Thoracic aorta (tissue), 2 donors: Measurements from ENCODE around the gene MAP1LC3B. TPM values are rescaled to one million over a fixed set of nuclear protein-coding genes. Genes with fewer than 3 reads are reported as not detected.

Experiments
- ATAC-seq: fragments of 150-250 bp; one replicate; pipeline ENCODE4 v1.8.0; 2017; ENCODE audit warnings: low read depth; ENCODE audit not compliant: insufficient number of reproducible peaks, low FRiP score
- DNase-seq: peaks from one replicate; pipeline ENCODE4 v3.0.0-alpha.2; 2020; ENCODE audit warnings: low spot score
- H3K27ac ChIP-seq, 2 donors: fragments of 200-600 bp; sonication (generic); 1 replicate in 1 of 2; 2 replicates in 1 of 2; pipeline ENCODE4 v1.5.1; 2016; ENCODE audit warnings: mild to moderate bottlenecking in 2 of 2, moderate library complexity in 2 of 2
- H3K27me3 ChIP-seq: fragments of 200-600 bp; sonication (generic); replicated peaks from 2 replicates; pipeline ENCODE4 v1.6.0; 2016; ENCODE audit warnings: mild to moderate bottlenecking; ENCODE audit not compliant: insufficient read depth
- H3K36me3 ChIP-seq: fragments of 200-600 bp; sonication (generic); one replicate; pipeline ENCODE4 v1.5.1; 2016
- H3K4me1 ChIP-seq, 2 donors: fragments of 200-600 bp; sonication (generic); 1 replicate in 1 of 2; 2 replicates in 1 of 2; pipeline versions ENCODE4 v1.5.1 to v1.6.0; 2016; ENCODE audit warnings: low read depth in 2 of 2, mild to moderate bottlenecking in 1 of 2; ENCODE audit not compliant: control insufficient read depth in 1 of 2
- H3K4me3 ChIP-seq: fragments of 200-600 bp; sonication (generic); 2 replicates; pipeline ENCODE4 v1.5.1; 2016; ENCODE audit warnings: mild to moderate bottlenecking
- H3K9me3 ChIP-seq: fragments of 200-600 bp; sonication (generic); 2 replicates; pipeline ENCODE4 v1.5.1; 2016
- total RNA-seq, 2 donors: library from RNA; depleted of rRNA; stranded (reverse); fragments of >200 nt; gene quantifications; one replicate each; pipeline versions ENCODE4 v1.1.0 to v1.2.3, GENCODE V29; 2016
- TF ChIP-seq, protein P1 (sequence below): fragments of 200-600 bp; sonication (generic); IDR thresholded peaks from one replicate; pipeline ENCODE4 v1.5.1; 2019; ENCODE audit warnings: antibody characterized with exemption

MAP1LC3B gene
- total RNA-seq, 2 donors from 2014 or later: 65.4 to 80.4 TPM

DNA sequence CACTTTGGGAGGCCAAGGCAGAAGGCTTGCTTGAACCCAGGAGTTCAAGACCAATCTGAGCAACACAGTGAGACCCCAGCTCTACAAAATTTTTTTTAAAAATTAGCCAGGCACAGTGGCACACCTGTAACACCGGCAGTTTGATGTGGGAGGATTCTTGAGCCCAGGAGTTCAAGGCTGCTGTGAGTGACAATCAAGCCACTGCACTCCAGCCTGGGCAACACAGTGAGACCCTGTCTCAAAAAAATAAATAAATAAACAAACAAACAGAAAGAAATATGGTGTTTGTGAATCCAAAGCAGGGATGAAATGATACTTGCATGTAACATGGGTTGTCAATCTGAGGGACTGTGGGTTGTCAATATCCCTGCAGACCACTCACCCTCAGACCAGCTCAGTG is 25.2 kb upstream of the MAP1LC3B start:
- no peaks in the 10 kb centered on the region for H3K27me3 ChIP-seq
- no peak for DNase-seq
- no peak for ATAC-seq
- H3K4me1 ChIP-seq: peaks cover 14 to 35% of the 10 kb centered on the region in 2 donors
- no peak overlapping the region for H3K27ac ChIP-seq
- TF ChIP-seq, protein P1, sequence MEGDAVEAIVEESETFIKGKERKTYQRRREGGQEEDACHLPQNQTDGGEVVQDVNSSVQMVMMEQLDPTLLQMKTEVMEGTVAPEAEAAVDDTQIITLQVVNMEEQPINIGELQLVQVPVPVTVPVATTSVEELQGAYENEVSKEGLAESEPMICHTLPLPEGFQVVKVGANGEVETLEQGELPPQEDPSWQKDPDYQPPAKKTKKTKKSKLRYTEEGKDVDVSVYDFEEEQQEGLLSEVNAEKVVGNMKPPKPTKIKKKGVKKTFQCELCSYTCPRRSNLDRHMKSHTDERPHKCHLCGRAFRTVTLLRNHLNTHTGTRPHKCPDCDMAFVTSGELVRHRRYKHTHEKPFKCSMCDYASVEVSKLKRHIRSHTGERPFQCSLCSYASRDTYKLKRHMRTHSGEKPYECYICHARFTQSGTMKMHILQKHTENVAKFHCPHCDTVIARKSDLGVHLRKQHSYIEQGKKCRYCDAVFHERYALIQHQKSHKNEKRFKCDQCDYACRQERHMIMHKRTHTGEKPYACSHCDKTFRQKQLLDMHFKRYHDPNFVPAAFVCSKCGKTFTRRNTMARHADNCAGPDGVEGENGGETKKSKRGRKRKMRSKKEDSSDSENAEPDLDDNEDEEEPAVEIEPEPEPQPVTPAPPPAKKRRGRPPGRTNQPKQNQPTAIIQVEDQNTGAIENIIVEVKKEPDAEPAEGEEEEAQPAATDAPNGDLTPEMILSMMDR: no peak
- H3K9me3 ChIP-seq: no peaks in the 10 kb centered on the region
- no peak overlapping the region for H3K4me3 ChIP-seq
- peaks cover 4% of the 10 kb centered on the region for H3K36me3 ChIP-seq

- Histone ChIP-seq H3K4me1 (peaks cover 14 to 41% of the 10 kb centered on the region in 2 donors), H3K9me3 (no peaks in the 10 kb centered on the region), H3K36me3 (peaks cover 1% of the 10 kb centered on the region), H3K27me3 (no peaks in the 10 kb centered on the region), H3K27ac (no peak overlapping the region), H3K4me3 (no peak overlapping the region)
- ATAC-seq (no peak), DNase-seq (no peak)
- TF ChIP-seq, protein P1: no peak
Observed at GRCh38 chr16:87367529-87367928, 24.6 kb upstream of the MAP1LC3B start.

GRCh38 chr16:87368029-87368770 is 23.9 kb upstream of the MAP1LC3B start:
- Histone ChIP-seq H3K4me3 (no peak overlapping the region), H3K4me1 (peaks cover 14 to 40% of the 10 kb centered on the region in 2 donors), H3K27me3 (no peaks in the 10 kb centered on the region), H3K27ac (no peak overlapping the region), H3K36me3 (no peaks in the 10 kb centered on the region), H3K9me3 (no peaks in the 10 kb centered on the region)
- TF ChIP-seq, protein P1: no peak
- DNase-seq: no peak
- ATAC-seq: no peak

DNA sequence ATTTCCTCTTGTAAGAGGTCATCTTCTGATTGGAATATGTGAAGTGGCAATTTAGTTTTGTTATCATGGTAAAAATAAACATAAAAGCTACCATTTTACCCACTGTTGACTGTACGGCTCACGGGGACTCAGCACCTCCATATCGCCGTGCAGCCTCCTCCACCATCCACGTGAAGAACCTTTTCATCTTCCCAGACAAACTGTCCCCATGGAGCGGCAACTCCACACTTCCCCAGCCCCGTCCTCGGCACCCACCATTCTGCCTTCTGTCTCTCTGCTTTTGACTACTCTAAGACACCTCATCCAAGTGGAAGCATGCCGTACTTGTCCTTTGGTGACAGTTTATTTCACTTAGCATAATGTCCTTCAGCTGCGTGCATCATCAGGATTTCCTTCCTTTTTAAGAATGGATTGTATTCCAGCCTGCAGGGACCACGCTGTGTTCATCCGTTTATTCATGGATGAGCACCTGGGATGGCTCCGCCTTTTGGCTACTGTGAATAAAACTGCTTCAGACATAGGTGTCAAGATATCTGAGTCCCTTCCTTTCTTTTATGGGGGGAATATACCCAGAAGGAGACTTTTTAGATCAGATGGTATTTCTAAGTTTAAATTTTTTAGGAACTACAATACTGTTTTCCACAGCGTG is 22.9 kb upstream of the MAP1LC3B start:
- TF ChIP-seq, protein P1: no peak
- ATAC-seq: no peak
- H3K4me3 ChIP-seq: no peak overlapping the region
- no peaks in the 10 kb centered on the region for H3K36me3 ChIP-seq
- H3K27ac ChIP-seq: no peak overlapping the region
- no peak for DNase-seq
- H3K4me1 ChIP-seq: peaks cover 7 to 38% of the 10 kb centered on the region in 2 donors
- no peaks in the 10 kb centered on the region for H3K27me3 ChIP-seq
- no peaks in the 10 kb centered on the region for H3K9me3 ChIP-seq

DNA sequence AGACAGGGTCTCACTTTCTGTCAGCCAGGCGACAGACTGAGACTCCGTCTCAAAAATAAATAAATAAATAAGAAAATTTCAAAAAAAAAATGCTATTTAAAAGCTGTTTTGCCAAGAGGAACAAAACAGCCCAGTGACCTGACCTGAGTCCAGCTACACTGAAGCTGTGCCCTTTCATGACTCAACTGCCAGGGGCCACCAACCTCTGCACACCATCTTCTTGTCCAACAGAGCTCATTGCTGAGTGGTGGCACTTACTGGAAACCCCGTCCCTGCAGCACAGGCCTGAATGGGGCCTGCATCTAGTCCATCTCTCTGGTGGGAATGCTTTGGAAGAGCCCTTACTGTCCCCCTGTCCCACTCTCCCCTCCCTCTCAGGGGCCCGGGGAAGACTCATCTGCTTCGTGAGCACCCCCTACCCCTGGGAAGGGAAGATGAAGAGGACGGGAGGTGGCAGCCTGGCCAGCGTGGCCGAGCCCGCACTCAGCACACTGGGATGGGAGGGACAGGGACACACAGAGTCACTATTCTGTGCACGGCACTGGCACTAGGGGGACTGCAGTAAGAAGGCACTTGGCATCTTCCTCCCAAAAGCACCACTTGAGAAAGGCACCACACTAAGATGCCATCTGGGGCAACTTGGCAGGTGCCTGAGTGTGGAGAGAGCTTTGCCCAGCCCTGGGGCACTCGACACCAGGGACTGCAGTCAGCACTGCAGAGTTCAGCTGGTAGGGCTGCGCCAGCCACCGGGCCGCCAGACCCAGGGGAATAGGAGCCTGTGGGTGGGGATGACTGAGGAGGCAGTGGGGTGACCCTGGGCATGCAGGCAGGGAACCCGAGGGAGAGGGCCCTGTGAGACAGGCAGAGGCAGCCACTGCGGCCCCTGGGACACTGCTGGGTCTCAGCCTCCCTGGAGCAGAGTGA is 22.1 kb upstream of the MAP1LC3B start:
- Histone ChIP-seq H3K4me1 (peaks cover 3 to 41% of the 10 kb centered on the region in 2 donors), H3K36me3 (no peaks in the 10 kb centered on the region), H3K4me3 (no peak overlapping the region), H3K27ac (no peak overlapping the region), H3K9me3 (no peaks in the 10 kb centered on the region), H3K27me3 (no peaks in the 10 kb centered on the region)
- no peak for DNase-seq
- ATAC-seq: no peak
- TF ChIP-seq, protein P1: no peak
